GM18499 (cell line): ENCODE results near the gene SENP1.

Experiments
- ATAC-seq: cut with Tn5 transposase; IDR thresholded peaks from one replicate; pipeline ENCODE4 v1.9.1; 2021; ENCODE audit warnings: moderate number of reproducible peaks; ENCODE audit not compliant: insufficient read depth, unreplicated experiment

The SENP1 gene

GRCh38 chr12:48070033-48070432 lies 35.8 kb downstream of the SENP1 start:
- ATAC-seq = no peak

DNA sequence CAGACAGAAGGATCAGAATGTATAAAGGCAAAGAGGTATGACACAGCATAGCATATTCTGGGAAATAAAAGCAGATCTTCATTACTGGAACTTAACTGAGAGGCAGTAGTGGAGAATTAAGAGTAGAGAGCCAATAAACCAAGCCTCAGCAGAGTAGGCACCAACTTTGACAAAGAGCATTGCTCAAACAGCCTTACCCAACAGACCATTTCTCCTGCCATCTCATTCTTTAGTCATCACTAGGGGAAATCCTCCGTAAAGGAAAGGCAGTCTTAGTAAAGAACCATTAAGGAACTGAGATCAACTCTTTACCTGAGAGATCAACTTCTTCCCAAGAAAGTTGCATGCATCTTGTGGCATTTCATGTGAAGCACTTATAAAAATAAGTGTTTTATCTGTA lies 36.6 kb downstream of the SENP1 start:
- no peak for ATAC-seq

GRCh38 chr12:48068457-48068856 lies 37.4 kb downstream of the SENP1 start:
- no peak for ATAC-seq

DNA sequence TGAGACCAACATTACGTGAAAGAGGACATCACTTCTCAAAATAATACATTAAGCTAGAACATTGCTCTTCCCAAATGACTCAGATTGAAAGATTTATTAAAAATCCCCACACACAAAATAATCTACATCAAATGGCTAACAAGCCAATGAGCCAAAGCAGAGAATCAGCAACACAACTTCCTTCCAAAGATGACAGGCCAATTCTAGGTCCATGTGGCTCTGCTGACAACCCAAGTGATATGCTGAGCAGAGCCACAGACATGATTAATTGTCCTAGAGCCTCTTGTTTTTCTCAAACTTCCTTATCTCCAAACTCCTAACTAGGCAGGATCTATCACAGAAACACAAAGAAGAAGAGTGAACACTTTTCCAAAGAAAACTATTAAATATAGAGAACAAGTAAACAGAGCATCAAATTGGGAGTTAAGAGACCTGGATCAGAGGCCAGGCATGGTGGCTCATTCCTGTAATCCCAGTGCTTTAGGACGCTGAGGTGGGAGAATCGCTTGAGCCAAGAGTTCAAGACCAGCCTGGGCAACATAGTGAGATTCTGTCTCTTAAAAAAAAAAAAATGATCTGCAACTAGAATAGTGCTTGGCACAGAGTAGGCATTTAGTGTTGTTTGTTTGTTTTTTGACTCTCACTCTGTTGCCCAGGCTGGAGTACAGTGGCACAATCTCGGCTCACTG lies 38.5 kb downstream of the SENP1 start:
- no peak for ATAC-seq

GRCh38 chr12:48065041-48065440 lies 40.8 kb downstream of the SENP1 start:
- no peak for ATAC-seq

GRCh38 chr12:48063530-48063929 lies 42.3 kb downstream of the SENP1 start:
- no peak for ATAC-seq

DNA sequence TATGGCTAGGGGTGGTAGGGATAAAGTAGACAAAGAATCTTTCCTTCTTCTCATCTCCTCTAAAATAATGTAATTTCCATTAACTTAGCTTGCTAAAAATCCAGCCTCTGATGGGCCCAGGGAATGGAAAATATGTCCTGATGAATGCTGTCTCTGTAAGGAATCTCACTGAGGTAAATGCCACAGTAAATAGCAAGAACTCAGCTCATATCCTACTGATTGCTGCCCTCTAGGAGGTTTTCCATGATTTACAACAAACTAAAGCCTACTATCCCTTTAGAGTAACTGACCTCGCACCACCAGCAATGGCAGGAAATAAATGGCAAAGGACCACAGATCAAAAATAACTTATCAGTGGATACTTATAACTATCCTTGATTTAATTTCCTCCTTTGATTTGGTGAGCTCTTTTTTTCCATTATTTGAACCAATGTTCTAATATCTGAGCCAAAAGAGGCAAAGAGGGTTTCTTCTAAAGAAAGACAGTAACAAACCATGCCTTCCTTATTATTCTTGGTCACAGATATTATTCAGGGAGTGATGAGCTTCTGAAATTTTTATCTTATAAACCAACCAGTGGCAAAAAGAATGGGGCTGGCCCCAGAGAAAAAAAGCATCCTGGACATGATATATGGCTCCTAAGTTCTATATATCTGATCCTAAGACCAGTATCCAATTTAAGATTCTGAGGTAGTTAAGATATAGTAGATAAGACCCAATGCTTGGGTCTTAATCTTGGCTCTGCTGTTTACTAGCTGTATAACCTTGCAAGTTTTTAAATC lies 43.8 kb downstream of the SENP1 start:
- no peak for ATAC-seq

- no peak for ATAC-seq
These were observed 45.4 kb downstream of the SENP1 start for GRCh38 chr12:48060474-48060873.

DNA sequence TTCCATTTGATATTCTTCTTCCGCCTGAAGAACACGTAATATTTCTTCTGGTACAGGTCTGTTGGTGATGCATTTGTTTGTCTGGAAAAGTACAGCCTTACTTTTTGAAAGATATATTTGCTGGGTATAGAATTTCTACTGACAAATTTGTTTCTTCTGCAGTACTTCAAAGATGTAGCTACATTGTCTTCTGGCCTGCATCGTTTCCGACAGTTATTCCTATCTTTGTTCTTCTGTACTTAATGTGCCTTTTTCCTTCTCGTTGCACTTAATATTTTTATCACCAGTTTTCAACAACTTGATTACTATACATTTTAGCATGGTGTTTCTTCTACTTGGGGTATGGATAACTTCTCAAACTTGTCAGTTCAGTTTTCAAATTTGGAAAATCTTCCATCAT lies 47.1 kb downstream of the SENP1 start:
- ATAC-seq = no peak

GRCh38 chr12:48054955-48055821 lies 50.7 kb downstream of the SENP1 start:
- ATAC-seq = no peak

GRCh38 chr12:48053883-48054282 lies 52.0 kb downstream of the SENP1 start:
- no peak for ATAC-seq

DNA sequence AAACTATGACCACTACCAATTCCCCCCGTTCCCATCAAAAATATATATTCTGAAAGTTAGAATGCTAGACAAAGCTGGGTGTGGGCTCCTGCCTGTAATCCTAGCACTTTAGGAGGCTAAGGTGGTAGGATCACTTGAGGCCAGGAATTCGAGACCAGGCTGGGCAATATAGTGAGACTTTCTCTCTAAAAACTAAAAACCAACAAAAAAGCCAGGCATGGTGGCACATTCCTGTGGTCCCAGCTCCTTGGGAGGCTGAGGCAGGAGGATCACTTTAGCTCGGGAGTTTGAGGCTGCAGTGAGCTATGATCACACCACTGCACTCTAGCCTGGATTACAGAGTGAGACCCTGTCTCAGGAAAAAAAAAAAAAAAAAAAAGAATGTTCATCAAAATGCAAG lies 52.8 kb downstream of the SENP1 start:
- ATAC-seq = no peak

- ATAC-seq = no peak
These were observed 54.2 kb downstream of the SENP1 start for GRCh38 chr12:48051681-48052080.

- no peak for ATAC-seq
These were observed 55.7 kb downstream of the SENP1 start for GRCh38 chr12:48050174-48050573.

DNA sequence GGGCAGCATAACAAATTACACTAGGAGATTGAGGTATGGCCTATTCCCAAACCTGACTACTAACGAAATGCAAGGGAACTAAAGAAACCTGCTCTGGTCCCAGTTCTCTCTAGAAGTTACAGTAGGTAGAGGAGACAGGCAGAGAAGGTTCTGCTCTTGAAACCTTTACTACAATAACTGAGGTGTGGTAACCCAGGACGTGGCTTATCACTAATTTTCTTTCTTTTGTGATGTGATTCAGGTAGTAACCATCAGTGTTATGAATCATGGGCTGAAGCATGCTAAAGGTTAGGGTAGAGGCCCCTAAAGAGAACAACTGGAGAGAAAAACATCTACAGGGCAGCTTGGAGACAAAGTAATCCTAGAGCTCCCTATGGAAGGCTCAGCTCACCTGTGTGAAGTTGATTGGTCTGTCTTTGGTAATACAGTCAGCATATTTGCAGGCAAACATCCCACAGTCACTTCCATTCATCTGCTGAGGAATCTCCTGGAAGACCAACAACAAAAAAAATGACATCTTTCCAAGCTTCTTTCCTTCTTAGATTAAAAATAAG lies 59.8 kb downstream of the SENP1 start:
- no peak for ATAC-seq

- no peak for ATAC-seq
These were observed 60.6 kb downstream of the SENP1 start for GRCh38 chr12:48045061-48045846.

GRCh38 chr12:48044396-48044795 lies 61.5 kb downstream of the SENP1 start:
- no peak for ATAC-seq

GRCh38 chr12:48043771-48044170 lies 62.1 kb downstream of the SENP1 start:
- no peak for ATAC-seq

- ATAC-seq = no peak
These were observed 64.1 kb downstream of the SENP1 start for GRCh38 chr12:48041591-48042423.
